ENCODE measurements around the gene FAM149B1. TPM values are rescaled to one million over a fixed set of nuclear protein-coding genes. Genes with fewer than 3 reads are reported as not detected.
A peak's percentile ranks its signal among the peaks of the same experiment; 100 is the strongest.
"Not testable (repeated sequence)": the region's sequence is repeated elsewhere in the genome, so short reads cannot be mapped to it uniquely, and the experiment has no call there.

Gene FAM149B1
- polyA plus RNA-seq (2012; ENCODE audit: insufficient read depth, insufficient read length) = 21.7 TPM

DNA sequence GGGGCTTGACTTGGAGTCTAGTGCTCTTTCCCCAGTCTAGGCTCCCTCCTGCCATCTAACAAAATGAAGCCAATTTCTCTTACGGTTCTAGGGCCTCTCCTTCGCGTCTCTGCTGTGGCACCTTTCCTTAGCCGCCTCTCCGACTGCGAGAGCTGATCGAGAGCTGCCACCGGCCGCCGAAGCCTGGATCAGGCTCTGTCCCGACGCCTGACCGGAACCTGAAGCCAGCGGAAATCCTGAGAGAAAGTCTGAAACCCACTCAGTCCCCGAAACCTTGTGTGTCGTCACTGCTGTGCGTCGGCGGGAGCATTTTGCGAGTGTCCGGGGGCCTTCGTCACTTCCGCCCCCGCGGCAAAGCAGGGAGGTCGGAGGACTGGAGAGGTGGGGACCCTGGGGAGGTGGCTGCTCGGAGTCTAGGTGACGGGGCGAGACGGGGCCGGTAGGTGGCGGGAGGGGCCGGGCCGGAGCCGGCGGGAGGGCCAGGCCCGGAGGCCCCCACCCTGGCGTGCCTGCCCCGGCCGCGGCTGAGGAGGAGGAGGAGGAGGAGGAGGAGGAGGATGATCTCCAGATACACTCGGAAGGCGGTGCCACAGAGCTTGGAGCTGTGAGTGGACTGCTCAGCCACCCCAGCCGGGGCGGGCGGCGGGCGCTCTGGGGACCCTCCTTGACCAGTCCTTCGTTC, at the start of gene FAM149B1, which contains the start of gene ECD:
FAM149B1 (plus strand) TSS at position 337 of the 682 bp plus-strand sequence; CDS start at position 558, 221 bp downstream.
ECD (minus strand) TSS at position 226 of the 682 bp plus-strand sequence. CDS start 4,071 bp downstream, outside the sequence.
- H3K4me3 ChIP-seq (ENCODE audit: low read length) = peak within 1 kb of the TSS; percentile 100
- peak; percentile 82 for DNase-seq (ENCODE audit: low read depth, low spot score)

DNA sequence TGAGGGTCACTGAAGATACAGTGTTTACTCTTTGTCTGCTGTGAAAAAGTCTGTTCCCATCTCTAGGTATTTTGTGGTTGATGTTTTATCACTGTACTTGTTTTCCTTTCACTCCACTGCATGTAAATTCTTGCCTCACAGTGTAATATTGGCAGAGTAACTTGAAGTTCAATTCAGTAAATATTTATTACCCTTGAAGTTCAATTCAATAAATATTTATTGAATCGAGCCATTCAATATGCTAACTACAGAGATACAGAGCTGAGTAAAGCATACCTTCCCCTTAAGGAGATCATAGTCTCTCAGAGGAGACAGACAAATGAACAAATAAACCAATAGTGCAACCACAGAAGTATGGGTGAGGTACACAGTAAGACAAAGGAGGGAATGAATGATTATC, 48.5 kb upstream of the FAM149B1 start:
- no peak for DNase-seq (ENCODE audit: low read depth, low spot score)
- H3K4me3 ChIP-seq (ENCODE audit: low read length) = no peak overlapping the region

DNA sequence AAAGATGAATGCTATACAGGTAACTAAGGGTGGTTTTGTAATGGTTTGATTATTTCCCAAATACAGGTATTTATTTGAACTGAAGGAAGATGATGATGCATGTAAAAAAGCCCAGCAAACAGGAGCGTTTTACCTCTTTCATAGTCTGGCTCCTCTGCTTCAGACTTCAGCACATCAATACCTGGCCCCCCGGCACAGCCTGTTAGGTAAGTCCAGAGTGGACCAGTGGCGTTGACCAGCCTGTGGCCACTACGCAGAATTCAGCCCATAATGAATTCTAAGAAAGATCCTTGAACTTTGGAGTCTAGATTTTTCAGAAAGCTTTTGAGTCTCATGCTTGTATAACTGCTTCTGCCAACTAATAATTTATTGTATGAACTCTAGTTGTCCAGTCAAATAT, 48.0 kb upstream of the FAM149B1 start:
- H3K4me3 ChIP-seq (ENCODE audit: low read length) = no peak overlapping the region
- no peak for DNase-seq (ENCODE audit: low read depth, low spot score)

DNA sequence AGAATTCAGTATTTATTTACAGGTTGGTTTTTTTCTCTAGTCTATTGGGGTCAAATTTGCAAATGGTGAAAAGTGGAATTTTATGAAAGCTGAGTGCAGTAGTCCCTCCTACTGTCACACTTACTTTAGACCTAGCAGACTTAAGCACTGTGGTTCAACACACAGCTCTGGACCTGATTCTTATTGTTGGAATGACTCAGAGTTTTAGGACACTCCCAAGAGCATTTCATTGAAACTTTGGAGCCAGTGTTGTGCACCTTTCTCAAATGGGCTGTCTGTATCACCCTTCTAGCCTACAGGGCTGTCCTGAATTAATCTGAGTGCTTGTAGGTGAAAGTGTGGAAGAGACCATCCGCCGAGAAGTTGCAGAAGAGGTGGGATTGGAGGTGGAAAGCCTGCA, 41.6 kb upstream of the FAM149B1 start:
- H3K4me3 ChIP-seq (ENCODE audit: low read length) = no peak overlapping the region
- DNase-seq (ENCODE audit: low read depth, low spot score) = no peak

DNA sequence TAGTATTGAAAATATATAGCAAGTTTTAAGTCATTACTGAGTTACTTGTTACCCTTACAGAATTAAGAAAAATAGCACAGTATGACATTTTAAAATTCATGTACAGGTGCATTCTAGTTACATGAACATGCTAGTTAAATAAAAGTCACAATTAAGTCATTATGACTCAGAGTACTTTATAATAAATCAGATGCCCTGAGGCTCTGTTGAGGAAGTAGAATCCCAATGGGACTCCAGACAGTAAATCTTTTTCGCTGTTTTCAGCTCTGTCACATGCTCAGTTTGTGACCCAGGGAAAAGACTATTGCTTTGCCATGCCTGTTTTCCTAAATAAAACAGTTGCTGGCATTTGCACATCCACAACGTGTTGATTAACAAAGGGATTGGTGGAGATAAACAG, 36.6 kb upstream of the FAM149B1 start:
- H3K4me3 ChIP-seq (ENCODE audit: low read length) = no peak overlapping the region

DNA sequence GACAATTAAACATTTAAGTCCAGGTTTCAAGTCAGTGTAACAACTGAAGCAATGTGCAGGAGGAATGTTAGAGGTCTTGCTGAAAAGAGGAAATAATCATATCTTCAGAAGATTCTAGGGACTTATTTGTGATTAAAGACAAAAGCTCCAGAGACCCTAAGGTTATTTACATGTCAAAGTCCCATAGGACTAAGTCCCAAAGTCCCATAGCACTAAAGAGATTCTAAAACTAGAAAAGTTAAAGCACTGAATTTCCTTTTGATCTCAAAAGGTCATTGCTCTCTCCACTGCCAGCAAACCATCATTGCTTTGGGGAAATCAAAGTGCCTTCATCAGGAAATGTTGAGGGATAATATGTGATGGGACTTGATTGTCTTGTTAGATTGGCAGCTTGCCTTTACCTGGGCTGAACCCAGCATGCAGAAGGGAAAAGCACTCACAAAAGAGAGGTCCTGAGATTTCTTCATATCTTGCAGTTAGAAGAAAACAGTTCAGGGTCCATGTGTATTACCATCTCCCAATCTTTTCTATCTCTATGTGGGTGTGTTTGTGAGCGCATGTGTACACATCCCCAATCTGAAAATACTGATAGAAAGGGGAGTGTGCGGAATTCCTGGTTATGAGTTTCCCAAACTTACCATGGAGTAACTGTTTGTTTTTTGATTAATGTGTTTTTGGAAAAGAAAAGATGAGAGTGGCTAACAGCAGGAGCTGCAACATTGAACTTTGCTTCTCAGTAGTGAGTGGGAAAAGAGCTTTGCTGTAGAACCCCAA, 35.8 kb upstream of the FAM149B1 start:
- H3K4me3 ChIP-seq (ENCODE audit: low read length) = no peak overlapping the region
- DNase-seq (ENCODE audit: low read depth, low spot score) = no peak

More for the DNA sequence above, 36.6 kb upstream of the FAM149B1 start:
- no peak for DNase-seq (ENCODE audit: low read depth, low spot score)

DNA sequence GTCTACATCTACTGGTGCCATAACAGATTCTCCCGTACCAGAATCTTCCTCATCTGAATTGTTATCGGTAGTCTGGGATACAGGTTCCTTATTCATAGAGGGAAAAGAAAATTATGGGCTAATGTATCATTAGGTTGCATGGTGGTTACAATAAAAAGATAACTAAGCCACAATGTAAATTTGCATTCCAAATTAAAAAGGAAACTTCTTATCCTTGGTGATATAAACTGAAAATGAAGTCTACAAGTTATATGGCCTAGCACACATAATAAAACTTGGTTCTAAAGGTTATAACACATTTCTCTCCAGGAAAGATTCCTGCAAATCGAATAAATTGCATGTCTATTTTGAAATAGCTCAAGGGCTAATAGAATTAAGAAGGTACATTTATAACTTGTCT, 33.2 kb upstream of the FAM149B1 start:
- DNase-seq (ENCODE audit: low read depth, low spot score) = no peak
- no peak overlapping the region for H3K4me3 ChIP-seq (ENCODE audit: low read length)

DNA sequence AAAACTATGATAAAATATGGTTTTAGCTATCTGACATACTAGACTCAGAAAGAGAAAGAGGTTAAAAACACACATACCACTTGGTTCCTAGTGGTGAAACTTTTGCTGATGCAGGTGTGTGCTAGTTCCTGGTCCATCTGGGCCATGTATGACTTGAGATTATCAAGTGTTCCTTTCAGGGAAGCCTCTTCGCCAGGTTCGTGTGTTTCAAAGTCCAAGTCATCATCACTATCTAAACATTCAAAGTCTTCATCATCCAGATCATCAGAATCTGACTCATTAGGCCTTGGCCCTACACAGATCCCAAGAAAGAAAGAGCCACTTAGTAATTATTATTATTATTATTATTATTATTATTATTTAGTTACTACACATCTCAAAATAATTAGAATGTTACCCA, 31.3 kb upstream of the FAM149B1 start:
- no peak for DNase-seq (ENCODE audit: low read depth, low spot score)
- H3K4me3 ChIP-seq (ENCODE audit: low read length) = no peak overlapping the region

DNA sequence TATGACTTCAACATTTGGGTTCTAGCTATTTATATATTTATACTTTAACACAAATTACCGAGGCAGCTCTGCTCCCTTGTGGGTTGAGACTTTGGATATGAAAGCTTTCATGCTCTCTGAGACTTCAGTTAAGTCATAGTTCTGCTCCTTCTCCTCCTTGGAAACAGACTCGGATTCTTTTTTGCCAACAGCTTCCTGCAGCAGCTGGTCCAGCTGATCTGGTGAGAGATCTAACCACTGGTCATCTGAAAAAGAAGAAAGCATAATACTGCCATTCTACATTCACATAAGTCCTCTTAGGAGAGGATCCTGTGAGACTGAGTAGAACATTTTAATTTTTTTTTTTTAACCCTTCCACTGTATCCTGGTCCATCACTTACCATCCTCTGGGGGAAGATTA, 28.7 kb upstream of the FAM149B1 start:
- H3K4me3 ChIP-seq (ENCODE audit: low read length) = no peak overlapping the region
- no peak for DNase-seq (ENCODE audit: low read depth, low spot score)

DNA sequence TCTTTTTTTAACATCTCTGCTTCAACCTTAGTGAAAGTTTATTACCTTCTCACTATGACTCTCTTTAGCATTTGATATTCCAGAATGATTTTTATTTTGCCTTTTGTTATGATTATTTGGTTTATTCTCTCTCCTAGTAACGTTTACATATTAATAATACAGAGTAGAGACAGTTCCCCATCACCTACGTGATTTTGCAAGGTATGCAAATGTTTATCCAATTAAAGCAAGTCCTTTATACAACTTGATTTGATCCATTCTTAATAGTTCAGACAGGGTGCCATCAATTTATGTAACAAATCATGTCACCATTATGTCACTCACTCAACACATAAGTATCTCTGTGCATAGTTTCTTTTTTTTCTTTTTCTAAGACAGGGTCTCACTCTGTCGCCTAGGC, 26.3 kb upstream of the FAM149B1 start:
- DNase-seq (ENCODE audit: low read depth, low spot score) = no peak
- H3K4me3 ChIP-seq (ENCODE audit: low read length) = no peak overlapping the region

DNA sequence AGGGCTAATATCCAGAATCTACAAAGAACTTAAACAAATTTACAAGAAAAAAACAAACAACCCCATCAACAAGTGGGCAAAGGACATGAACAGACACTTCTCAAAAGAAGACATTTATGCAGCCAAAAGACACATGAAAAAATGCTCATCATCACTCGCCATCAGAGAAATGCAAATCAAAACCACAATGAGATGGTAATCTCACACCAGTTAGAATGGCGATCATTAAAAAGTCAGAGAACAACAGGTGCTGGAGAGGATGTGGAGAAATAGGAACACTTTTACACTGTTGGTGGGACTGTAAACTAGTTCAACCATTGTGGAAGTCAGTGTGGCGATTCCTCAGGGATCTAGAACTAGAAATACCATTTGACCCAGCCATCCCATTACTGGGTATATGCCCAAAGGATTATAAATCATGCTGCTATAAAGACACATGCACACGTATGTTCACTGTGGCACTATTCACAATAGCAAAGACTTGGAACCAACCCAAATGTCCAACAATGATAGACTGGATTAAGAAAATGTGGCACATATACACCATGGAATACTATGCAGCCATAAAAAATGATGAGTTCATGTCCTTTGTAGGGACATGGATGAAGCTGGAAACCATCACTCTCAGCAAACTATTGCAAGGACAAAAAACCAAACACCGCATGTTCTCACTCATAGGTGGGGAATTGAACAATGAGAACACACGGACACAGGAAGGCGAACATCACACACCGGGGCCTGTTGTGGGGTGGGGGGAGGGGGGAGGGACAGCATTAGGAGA, 17.1 kb upstream of the FAM149B1 start:
- not testable (repeated sequence) for DNase-seq (ENCODE audit: low read depth, low spot score); H3K4me3 ChIP-seq (ENCODE audit: low read length)

DNA sequence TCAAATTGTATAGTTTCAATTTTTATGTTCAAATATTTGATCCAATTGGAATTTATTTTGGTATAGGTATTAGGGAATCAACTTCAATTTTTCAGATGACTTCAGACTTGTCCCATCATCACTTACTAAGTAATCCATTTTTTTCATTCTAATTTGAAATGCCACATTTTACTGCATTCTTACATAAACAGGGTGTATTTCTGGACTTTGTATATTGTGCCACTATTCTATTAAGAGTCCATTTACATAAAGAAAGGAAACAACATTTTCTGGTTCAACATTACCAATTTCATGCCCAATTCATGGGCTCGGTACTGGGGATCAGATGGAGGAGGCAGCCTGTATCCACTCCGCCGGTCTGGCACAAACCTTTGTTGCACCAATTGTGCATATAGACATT, 15.9 kb upstream of the FAM149B1 start:
- DNase-seq (ENCODE audit: low read depth, low spot score) = no peak
- no peak overlapping the region for H3K4me3 ChIP-seq (ENCODE audit: low read length)

DNA sequence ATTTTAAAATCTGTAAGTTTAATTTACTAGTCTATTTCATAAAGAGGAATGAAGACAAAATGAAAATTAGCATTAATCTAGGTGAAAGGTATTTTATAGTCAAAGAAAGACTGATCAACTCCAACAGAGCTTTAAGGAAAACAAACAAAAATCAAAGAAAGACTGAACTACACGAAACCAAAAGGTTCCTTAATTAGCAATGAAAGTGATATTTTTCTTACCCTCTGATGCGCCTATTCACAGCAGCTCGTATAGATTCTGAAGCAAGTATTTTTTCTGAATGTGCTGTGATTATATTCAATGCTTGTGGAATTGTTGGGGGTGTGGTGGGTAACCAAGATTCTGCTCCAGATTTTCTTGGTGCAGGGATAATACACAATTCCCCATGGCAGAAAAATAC, 11.9 kb upstream of the FAM149B1 start:
- no peak for DNase-seq (ENCODE audit: low read depth, low spot score)
- no peak overlapping the region for H3K4me3 ChIP-seq (ENCODE audit: low read length)

DNA sequence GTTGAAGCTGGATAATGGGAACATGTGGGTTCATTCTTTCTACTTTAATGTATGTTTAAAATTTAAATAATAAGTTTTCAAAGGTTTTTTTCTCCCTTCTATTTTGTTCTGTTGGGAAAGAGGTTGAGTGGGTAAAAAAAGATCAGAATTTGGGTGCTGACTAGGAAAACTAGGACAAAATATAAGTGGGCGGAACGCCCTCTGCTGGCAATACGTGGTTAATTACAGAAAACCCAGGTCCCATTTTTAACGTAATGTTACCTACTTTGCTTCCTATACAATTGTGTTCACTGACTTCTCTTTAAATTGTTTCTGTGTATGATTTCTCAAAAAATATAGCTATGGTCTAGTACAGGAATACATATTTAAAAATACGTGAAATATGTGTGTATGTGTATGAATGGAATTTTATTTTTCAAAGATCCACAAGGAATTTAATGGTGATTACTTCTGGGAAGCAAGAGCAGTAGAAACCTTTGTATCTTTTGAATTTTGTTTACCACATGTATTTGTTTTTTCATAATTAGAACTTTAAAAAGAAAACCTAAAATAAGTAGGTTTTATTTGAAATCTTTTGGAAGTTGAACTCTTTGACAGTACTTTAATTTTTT, 8.8 kb upstream of the FAM149B1 start:
- peak; percentile 47 for DNase-seq (ENCODE audit: low read depth, low spot score)
- no peak overlapping the region for H3K4me3 ChIP-seq (ENCODE audit: low read length)

DNA sequence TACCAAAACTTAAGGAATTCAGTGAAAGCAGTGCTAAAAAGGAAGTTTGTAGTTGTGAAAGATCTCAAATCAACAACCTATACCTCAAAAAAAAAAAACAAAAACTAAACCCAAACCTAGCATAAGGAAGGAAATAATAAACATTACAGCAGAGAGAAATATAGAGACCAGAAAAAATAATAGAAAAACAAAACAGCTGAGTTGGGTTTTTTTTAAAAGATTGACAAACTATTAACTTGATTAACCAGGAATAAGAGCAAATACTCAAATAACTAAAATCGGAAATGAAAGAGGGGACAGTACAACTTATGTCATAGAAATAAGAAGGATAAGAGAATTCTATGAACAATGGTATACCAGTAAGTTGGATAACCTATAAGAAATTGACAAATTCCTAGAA, 6.8 kb upstream of the FAM149B1 start:
- H3K4me3 ChIP-seq (ENCODE audit: low read length) = no peak overlapping the region
- no peak for DNase-seq (ENCODE audit: low read depth, low spot score)

DNA sequence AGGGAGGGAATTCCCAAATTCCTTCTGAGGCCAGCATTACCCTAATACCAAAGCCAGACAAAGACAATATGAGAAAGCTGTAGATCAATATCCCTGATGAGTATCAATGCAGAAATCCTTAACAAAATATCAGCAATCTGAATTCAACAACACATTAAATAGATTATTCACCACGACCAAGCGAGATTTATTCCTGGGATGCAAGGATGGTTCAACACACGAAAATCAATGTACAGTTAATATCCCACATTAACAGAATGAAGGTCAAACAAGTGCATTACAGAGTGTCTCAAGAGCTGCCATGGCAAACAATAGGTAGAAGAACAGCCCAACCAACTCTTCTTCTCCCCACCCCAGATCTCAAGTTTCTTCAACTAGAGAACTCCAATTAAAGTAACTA, 6.3 kb upstream of the FAM149B1 start:
- DNase-seq (ENCODE audit: low read depth, low spot score) = no peak
- no peak overlapping the region for H3K4me3 ChIP-seq (ENCODE audit: low read length)

DNA sequence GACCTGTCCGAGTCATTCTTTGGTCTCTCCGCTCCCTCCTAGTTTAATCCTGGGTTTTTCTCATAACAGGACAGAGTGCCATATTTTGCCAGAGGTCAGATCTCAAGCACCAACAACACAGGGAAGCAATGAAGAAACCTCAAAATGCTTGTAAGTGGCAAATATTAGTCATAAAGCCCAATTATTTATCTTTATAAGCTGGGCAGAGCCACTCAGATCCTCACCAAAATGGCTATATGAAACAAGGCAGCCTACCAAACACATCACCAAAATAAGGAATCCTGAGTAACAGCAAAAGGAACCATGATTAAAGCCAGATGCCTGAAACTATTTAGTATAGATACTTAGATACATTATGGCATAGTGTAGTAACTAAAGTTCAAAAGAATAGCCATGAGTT, 4.8 kb upstream of the FAM149B1 start:
- no peak overlapping the region for H3K4me3 ChIP-seq (ENCODE audit: low read length)
- DNase-seq (ENCODE audit: low read depth, low spot score) = no peak

DNA sequence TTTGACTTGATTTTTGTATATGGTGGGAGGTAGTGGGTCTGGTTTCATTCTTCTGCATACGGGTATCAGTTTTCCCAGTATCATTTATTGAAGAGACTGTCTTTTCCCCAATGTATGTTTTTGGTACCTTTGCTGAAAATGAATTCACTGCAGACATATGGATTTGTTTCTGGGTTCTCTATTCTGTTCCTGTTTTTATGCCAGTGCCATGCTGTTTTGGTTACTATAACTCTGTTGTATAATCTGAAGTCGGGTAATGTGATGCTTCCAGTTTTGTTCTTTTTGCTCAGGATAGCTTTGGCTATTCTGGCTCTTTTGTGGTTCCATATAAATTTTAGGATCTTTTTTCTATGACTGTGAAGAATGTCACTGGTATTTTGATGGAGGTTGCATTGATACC, 947 bp upstream of the FAM149B1 start:
- DNase-seq (ENCODE audit: low read depth, low spot score) = no peak
- peak overlapping the region; percentile 100 for H3K4me3 ChIP-seq (ENCODE audit: low read length)

DNA sequence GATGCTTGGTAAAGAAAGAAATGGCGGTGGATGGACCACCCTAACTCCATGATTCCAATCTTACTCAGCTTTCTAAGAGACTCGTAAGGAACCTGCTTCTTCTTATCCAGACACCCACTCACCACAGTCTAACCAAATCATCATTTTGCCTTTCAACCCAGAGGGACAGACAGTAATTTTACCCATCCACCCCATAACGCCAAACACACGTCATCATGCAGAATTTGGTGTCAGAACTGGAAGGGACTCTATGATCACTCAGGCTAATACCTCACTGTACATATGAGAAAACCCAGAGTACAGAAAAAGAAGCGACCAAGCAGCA, 499 bp upstream of the FAM149B1 start:
- H3K4me3 ChIP-seq (ENCODE audit: low read length) = peak overlapping the region; percentile 100

DNA sequence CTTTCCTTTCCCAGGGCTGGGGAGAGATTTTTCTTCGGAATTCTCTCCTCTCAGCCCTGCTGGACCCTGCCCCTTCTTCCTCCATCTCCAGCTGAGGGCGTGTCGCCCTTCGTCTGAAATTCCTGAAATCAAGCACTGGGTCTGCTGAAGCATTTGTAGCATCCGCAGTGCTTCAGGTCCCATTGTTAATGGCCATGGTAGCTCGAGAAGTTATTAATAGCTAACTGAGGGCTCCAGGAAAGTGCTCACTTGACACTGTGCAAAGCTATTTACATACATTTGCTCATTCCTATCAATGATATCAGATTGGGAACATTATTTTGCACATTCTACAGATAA, 515 bp downstream of the FAM149B1 start:
- DNase-seq (ENCODE audit: low read depth, low spot score) = no peak

More for the DNA sequence above, 499 bp upstream of the FAM149B1 start:
- DNase-seq (ENCODE audit: low read depth, low spot score) = no peak

More for the DNA sequence above, 515 bp downstream of the FAM149B1 start:
- peak overlapping the region; percentile 100 for H3K4me3 ChIP-seq (ENCODE audit: low read length)
